GM19099 (cell line): ENCODE data around the gene SUGP1.

Source experiments
- POLR2A ChIP-seq: IDR thresholded peaks from 3 replicates; pipeline ENCODE4 v1.6.1; 2011; ENCODE audit warnings: low read depth; ENCODE audit not compliant: insufficient read length; ENCODE audit errors: extremely low read depth

The SUGP1 gene

DNA sequence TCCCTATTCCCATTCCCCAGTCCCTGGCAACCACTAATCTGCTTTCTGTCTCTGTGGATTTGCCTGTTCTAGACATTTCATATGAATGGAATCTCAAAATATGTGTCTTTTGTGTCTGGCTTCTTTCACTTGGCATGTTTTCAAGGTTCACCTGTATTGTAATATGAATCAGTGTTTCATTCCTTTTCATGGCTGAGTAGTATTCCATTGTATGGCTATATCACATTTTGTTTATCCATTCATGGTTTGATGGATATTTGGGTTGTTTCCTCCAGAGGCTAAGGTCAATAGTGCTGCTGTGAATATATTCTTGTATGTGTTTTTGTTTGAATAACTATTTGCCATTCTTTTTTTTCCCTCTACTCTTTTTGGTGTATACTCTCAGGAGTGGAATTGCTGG, 84.1 kb downstream of the SUGP1 start:
- no peak for TF ChIP-seq POLR2A

DNA sequence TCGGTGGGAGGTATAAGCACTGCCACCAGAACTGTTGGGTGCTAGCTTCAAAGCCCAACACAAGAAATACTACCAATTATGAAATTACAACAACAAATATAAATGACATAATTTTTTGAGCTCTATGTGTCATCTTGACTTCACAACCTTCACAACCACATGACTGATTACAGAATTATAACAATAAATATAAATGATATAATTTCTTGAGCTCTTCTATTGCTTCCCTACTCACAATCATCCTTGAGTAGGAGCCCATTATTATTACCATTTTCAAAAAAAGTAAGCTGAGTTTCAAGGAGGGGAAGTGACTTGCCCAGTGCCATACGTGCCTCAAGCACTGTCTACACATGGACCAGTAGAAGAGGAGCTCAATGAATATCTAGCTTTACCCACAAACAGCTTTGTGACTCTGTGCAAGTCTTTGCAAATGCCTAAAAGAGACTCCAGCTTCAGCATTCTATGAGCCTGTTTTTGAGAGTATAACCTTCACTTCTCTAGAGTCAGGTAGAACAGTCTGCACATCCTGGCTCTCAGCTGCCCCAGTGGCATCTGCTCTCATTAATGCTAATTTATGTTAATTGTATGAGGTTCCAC, 86.0 kb downstream of the SUGP1 start:
- no peak for TF ChIP-seq POLR2A

DNA sequence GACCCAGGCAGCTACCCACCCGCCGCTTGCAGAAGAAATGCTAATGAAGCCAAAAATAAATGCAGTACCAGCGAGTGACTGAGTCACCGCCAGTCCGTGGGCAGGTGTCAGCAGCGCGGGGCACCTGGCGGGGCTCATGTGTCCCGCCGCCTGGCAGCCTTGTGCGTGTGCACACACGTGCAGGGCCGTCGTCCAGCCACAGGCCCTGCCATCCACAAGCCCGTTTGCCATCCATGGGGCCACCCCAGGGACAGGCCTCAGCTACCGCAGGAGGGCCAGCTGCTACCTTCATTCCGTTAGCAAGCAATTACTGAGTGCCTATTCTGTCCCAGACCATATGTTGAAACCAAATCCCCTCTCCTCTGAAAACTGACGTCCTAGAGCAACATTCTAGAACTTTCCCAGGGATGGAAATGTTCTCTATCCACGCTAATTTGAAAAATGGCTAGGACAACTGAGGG, 88.0 kb downstream of the SUGP1 start:
- no peak for TF ChIP-seq POLR2A

DNA sequence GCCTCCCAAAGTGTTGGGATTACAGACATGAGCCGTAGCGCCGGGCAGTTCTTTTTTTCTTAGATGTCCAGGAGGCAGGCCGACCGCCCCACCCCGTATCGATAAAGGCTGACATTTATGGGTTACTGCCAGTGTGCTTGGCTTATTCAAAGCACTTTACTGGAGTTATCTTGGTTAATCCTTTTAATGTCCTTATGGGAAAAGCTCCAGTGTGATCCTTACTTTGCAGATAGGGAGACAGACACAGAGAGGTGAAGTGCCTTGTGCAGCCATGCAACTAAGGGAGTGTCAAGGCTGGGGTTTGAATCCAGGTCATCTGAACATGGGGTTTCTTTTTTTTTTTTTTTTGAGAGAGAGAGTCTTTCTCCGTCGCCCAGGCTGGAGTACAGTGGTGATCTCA, 89.3 kb downstream of the SUGP1 start:
- TF ChIP-seq POLR2A: no peak

DNA sequence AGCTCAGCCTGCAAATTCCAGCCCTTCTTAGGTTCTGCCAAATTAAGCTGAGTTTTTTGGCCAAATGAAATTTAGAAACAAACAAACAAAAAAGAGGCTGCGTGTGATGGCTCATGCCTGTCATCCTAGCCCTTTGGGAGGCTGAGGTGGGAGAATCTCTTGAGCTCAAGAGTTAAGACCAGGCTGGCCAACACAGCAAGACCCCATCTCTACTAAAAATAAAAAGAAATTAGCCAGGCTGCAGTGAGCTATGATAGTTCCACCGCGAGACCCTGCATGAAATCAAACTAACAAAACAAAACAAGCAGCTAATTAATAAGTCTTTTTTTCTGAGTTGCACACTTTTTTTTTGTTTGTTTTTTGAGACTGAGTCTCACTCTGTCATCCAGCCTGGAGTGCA, 90.6 kb downstream of the SUGP1 start:
- TF ChIP-seq POLR2A: no peak

DNA sequence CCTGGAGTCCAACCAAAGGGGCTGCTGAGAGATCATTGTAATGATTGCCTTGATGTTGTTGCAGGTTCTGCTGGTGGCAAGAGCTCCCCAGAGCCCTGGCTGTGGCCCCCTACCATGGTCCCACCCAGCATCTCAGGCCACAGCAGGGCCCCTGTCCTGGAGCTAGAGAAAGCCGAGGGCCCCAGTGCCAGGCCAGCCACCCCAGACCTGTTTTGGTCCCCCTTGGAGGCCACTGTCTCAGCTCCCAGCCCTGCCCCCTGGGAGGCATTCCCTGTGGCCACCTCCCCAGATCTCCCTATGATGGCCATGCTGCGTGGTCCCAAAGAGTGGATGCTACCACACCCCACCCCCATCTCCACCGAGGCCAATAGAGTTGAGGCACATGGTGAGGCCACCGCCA, 93.1 kb downstream of the SUGP1 start:
- TF ChIP-seq POLR2A: no peak

DNA sequence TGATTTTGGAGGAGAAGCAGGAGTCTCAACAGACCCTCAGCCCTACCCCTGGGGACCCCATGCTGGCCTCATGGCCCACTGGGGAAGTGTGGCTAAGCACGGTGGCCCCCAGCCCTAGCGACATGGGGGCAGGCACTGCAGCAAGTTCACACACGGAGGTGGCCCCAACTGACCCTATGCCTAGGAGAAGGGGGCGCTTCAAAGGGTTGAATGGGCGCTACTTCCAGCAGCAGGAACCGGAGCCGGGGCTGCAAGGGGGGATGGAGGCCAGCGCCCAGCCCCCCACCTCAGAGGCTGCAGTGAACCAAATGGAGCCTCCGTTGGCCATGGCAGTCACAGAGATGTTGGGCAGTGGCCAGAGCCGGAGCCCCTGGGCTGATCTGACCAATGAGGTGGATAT, 93.6 kb downstream of the SUGP1 start:
- TF ChIP-seq POLR2A: no peak

DNA sequence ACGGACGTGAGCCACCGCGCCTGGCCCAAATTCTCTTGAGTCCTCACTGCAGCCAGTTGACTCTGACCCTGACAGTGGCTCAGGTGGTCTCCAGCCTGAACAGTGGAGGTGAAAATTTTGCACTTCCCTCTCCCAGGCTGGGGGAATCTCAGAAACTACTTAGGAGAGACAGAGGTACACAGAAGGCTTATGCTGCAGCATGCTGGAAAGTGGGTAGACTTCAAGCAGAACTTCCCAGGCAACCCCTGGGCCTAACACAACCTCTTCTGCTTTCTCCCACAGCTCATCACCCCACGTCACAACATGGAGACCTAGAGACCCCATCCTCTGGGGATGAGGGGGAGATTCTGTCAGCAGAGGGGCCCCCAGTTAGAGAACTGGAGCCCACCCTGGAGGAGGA, 94.1 kb downstream of the SUGP1 start:
- TF ChIP-seq POLR2A: no peak
